SU-DHL-6 (cell line): ENCODE data around the gene RANBP6.

Experiments used
- EZH2phosphoT487 ChIP-seq: fragments of 200-600 bp; sonication (generic), shearing (Covaris generic); conservative IDR thresholded peaks from 2 replicates; pipeline ENCODE4 v1.6.1; 2018; ENCODE audit warnings: mild to moderate bottlenecking, antibody characterized with exemption, low read length, moderate library complexity, mixed read lengths
- TF ChIP-seq, protein P1 (sequence below): fragments of 200-600 bp; sonication (generic); IDR thresholded peaks from one replicate; pipeline ENCODE4 v1.5.1; 2017; ENCODE audit warnings: antibody characterized with exemption, mild to moderate bottlenecking, low read length, moderate library complexity; ENCODE audit not compliant: insufficient read depth, poor library complexity, severe bottlenecking

- TF ChIP-seq, protein P1, sequence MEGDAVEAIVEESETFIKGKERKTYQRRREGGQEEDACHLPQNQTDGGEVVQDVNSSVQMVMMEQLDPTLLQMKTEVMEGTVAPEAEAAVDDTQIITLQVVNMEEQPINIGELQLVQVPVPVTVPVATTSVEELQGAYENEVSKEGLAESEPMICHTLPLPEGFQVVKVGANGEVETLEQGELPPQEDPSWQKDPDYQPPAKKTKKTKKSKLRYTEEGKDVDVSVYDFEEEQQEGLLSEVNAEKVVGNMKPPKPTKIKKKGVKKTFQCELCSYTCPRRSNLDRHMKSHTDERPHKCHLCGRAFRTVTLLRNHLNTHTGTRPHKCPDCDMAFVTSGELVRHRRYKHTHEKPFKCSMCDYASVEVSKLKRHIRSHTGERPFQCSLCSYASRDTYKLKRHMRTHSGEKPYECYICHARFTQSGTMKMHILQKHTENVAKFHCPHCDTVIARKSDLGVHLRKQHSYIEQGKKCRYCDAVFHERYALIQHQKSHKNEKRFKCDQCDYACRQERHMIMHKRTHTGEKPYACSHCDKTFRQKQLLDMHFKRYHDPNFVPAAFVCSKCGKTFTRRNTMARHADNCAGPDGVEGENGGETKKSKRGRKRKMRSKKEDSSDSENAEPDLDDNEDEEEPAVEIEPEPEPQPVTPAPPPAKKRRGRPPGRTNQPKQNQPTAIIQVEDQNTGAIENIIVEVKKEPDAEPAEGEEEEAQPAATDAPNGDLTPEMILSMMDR = no peak
- TF ChIP-seq EZH2phosphoT487 = no peak
Observed at GRCh38 chr9:5983042-5983441, 32.4 kb downstream of the RANBP6 start.
